ENCODE results near the gene TRIM71. TPM values are rescaled to one million over a fixed set of nuclear protein-coding genes. Genes with fewer than 3 reads are reported as not detected.

The TRIM71 gene
- polyA plus RNA-seq, 3 donors: 0.02 to 0.33 (median 0.06) TPM

DNA sequence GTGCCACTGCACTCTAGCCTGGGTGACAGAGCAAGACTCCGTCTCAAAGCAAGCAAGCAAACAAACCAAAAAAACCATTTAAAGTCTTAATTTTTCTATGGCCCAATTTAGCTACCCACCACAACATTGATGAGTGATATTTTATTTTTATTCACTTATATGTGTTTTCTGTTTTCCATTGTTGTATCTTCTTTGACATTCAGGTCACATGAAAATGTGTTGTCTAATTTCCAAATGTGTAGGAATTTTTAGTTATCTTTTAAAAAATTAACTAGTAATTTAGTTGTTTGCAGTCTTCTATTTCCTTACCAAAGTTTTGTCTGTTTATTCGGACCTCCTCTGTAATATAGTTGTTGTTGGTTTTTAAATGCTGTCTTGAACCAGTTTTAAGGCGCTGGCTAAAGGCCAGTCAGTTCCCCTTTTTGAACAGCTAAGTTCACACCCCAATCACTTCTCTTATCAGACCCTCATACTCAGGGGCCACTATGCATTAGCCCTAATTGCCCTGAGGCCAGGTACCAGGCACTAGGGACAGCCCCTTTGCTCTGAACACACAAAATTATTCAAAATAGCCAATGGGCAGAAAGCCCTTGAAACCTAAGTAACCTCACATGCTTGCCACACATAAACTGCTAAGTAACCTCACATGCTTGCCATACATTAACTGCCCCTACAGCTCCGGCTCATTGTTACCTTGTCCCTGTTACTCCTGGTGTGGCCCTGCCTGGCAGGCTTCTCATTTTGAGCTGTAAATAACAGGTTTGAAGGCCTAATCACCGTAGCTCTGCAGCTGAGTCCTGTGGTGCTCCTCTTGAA, 129.4 kb downstream of the TRIM71 start:
- Histone ChIP-seq H3K27me3 (ENCODE audit: control insufficient read depth in 2 of 2, insufficient read depth in 2 of 2, low read length in 2 of 2) (no peaks in the 10 kb centered on the region), H3K27ac (ENCODE audit: low read depth in 1 of 2, low read length in 2 of 2) (no peak overlapping the region), H4K20me1 (ENCODE audit: insufficient read depth, low read length) (no peaks in the 10 kb centered on the region), H3K79me2 (ENCODE audit: insufficient read depth, low read length) (no peaks in the 10 kb centered on the region), H3K9ac (ENCODE audit: insufficient read depth, low read length, poor library complexity, severe bottlenecking) (no peak overlapping the region), H3K36me3 (replicated peaks in 1 of 2; ENCODE audit: control insufficient read depth in 1 of 2, insufficient read depth in 2 of 2, low read length in 2 of 2) (no peaks in the 10 kb centered on the region), H3K9me3 (replicated peaks in 1 of 2; ENCODE audit: control insufficient read depth in 1 of 2, insufficient read depth in 1 of 2, low read length in 2 of 2) (no peaks in the 10 kb centered on the region), H2AFZ (ENCODE audit: insufficient read depth, low read depth, low read length, poor library complexity, severe bottlenecking) (no peak overlapping the region), H3K4me3 (replicated peaks in 1 of 3; ENCODE audit: low read depth in 2 of 3, low read length in 3 of 3) (no peak overlapping the region), H3K4me1 (ENCODE audit: control insufficient read depth in 1 of 2, insufficient read depth in 2 of 2, low read length in 2 of 2) (no peaks in the 10 kb centered on the region), H3K4me2 (replicated peaks; ENCODE audit: extremely low read depth, low read length, poor library complexity, severe bottlenecking) (no peak overlapping the region)
- H3K27me3 Mint-ChIP-seq (ENCODE audit: low read depth in 3 of 3): no peaks in the 10 kb centered on the region
- intact Hi-C loops (cut with micrococcal nuclease): loop anchor here (2.0 to 5.0 kb wide), 3 partner anchors 128 to 426 kb away; no protein-coding TSS in a partner anchor
- WGBS (ENCODE audit: insufficient coverage): 50% methylated on average over 2 of the region's 5 CpGs
- peaks cover 11% of the 10 kb centered on the region for H3K4me1 Mint-ChIP-seq
- no peaks in the 10 kb centered on the region for H3K36me3 Mint-ChIP-seq
- DNase-seq: no peak
- TF ChIP-seq, protein P1, sequence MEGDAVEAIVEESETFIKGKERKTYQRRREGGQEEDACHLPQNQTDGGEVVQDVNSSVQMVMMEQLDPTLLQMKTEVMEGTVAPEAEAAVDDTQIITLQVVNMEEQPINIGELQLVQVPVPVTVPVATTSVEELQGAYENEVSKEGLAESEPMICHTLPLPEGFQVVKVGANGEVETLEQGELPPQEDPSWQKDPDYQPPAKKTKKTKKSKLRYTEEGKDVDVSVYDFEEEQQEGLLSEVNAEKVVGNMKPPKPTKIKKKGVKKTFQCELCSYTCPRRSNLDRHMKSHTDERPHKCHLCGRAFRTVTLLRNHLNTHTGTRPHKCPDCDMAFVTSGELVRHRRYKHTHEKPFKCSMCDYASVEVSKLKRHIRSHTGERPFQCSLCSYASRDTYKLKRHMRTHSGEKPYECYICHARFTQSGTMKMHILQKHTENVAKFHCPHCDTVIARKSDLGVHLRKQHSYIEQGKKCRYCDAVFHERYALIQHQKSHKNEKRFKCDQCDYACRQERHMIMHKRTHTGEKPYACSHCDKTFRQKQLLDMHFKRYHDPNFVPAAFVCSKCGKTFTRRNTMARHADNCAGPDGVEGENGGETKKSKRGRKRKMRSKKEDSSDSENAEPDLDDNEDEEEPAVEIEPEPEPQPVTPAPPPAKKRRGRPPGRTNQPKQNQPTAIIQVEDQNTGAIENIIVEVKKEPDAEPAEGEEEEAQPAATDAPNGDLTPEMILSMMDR (IDR thresholded peaks at IDR 0.05): no peak
- no peak overlapping the region for H3K4me3 Mint-ChIP-seq
- H3K9me3 Mint-ChIP-seq: peaks cover 0 to 2% (median 0%) of the 10 kb centered on the region in 7 donors
- H3K27ac Mint-ChIP-seq: peak overlapping the region in 1 of 7 donors; percentile 50

Other genes starting within 250 kb of the TRIM71 start
- 10 to 100 TPM; 23.5 to 50.1 (median 46.8) TPM for gene DYNC1LI1, start 247.1 kb upstream of the TRIM71 start, polyA plus RNA-seq
- gene CNOT10, start 132.8 kb upstream of the TRIM71 start, polyA plus RNA-seq: 10 to 100 TPM; 17.9 to 21.5 (median 19.6) TPM
- gene CCR4, start 133.6 kb downstream of the TRIM71 start, polyA plus RNA-seq: under 1 TPM in 1 of 3 donors, not detected in 2; 0.04 TPM

Data from CD14-positive monocyte (primary cell).